GM18519 (cell line): ENCODE results near the gene EIF4E1B.

Source experiments
- ATAC-seq: cut with Tn5 transposase; IDR thresholded peaks from one replicate; pipeline ENCODE4 v1.9.1; 2021; ENCODE audit warnings: mild to moderate bottlenecking, moderate library complexity; ENCODE audit not compliant: unreplicated experiment, low FRiP score

The EIF4E1B gene

DNA sequence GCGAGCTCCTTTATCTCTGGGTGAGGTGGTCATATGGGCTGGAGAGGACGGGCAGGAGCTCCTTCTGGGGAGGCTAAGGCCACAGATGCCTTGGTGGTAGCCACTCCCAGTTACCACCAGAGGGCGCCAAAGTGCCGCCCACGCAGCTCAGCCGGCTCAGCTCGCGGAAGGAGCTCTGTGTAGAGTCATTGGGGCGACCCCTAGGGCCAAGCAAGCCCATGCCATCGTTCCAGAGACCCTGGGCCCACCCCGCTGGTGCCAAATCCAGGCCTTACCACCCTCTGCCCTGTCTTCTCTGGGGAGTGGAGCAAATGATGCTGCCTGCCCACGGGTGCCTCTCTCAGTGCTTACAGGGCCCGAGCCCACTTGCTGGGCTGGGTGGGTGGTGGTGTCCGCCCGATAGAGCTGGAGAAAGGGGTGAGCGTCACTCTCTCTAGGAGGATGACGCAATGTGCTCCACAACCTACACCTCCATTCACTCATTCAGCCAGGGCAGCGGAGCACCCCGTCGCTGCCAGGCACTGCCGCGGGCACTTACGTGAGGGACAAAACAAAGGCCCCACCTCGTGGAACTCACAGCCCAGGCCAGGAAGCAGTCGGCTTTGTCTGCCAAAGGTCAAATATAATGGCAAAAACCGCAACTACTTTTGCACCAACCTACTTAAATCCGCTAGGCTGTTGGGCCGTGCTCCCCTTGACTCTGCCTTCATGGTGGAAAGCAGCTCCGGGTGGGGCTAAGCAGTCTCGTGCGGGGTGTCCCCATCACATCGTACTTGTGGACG, 30.6 kb downstream of the EIF4E1B start:
- ATAC-seq: peak; percentile 48

GRCh38 chr5:176661676-176662075, 31.2 kb downstream of the EIF4E1B start:
- ATAC-seq: no peak

- no peak for ATAC-seq
Measured at GRCh38 chr5:176662371-176663333, 32.2 kb downstream of the EIF4E1B start.

- no peak for ATAC-seq
Measured at GRCh38 chr5:176663566-176663965, 33.1 kb downstream of the EIF4E1B start.

GRCh38 chr5:176664479-176664878, 34.0 kb downstream of the EIF4E1B start:
- ATAC-seq: no peak

- no peak for ATAC-seq
Measured at GRCh38 chr5:176664886-176665285, 34.4 kb downstream of the EIF4E1B start.

GRCh38 chr5:176665517-176665916, 35.0 kb downstream of the EIF4E1B start:
- no peak for ATAC-seq

GRCh38 chr5:176667637-176668036, 37.2 kb downstream of the EIF4E1B start:
- no peak for ATAC-seq

- ATAC-seq: no peak
Measured at GRCh38 chr5:176670449-176670848, 40.0 kb downstream of the EIF4E1B start.

DNA sequence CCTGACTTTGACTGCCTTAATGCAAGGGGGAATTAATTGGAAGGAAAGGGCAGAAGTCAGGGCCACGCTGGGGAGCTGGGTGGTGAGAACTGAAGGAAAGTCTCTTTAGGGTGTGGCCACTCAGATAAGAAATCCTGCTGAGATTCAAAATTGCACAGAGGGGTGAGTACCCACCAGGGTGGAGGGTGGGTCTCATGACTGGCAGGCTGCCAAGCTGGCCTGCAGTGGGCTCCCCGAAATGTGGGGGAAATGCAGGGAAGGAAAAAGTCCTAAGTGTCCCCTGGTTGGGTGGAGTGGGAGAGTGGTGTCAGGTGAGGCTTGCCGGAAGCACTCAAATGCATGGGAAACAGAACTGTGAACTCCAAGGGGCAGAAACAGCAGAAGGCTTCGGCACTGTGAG, 40.9 kb downstream of the EIF4E1B start:
- no peak for ATAC-seq

DNA sequence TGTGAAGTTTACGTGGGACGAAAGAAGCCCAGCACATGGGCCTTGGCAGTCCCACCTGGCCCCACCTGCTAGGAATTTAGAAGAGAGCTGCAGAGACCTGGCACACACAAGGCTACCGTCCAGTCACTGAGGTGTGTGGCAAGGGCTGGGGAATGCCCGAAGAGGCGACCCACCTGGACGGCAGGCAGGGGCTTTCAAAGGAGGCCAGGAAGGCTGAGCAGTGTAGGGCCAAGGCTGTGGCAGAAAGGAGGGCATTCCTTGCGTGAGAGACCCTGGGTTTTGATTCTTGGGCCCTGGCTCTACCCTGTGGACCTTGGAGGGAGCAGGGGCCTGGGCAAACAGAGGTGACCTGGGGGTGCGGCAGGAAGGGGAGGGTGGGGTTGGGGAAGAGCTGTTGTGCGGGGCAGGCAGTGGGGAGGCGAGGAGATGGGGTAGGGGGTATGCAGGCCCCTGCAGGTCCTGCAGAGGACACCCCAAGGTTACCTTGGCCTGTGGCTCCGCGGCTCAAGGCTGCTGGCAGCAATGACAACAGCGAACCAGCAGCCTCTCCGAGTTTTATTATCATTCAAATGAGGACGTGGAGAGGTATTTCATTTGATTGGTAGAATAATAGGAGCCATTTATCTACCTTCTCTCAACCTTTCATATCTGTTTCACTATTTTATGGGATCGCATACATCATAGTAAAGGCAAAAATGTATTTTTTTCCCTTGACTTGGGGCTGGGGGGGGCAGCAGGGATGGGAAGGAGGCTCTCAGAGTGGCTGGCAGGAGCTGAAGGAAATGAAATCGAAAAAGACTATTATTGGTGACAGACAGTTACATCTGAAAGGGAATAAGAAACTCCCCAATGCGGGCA, 41.6 kb downstream of the EIF4E1B start:
- ATAC-seq: no peak

DNA sequence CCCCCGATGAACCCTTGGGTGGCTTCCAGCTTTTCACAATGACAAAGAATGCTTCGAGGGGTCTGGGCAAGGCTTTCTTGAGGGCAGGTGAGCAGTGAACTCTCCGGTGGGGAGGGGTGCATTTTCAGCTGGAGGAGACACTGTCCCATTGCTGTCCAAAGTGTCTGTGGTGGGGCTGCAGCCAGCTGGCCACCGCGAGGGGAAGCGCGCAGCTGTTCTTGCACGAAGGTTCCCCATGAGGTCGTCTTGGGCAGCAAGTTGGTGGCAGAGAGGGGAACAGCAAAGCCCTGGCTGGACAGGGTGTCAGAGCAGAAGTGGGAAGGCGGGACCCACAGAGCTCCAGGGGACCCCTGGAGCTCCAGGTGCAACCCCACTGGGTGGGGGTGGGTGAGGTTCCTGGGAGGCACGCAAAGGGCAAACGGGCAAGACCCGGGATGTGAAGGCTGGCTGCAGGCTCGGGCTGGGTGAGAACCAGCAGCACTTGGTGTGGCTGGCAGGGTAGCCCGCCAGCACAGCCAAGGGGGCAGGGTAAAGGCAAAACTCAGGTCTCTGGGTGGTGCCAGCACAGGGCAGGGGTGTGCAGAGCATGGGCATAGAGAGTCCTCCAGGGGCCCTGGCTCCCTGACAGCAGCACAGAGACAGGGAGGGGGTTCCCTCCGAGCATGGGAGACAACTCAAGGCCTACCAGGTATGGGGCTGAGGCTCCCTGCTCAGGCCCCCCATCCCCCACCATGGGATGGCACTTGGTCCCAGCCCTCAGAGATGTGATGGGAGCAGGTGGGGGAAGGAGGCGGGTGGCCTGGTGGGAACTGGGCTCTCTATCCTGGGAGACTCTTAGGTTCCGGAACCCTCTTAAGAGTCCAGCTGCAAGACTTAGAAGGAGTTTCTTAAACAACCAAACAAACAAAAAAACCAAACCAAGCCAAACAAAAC, 43.4 kb downstream of the EIF4E1B start:
- no peak for ATAC-seq

- ATAC-seq: no peak
Measured at GRCh38 chr5:176674799-176675198, 44.3 kb downstream of the EIF4E1B start.

GRCh38 chr5:176675676-176676360, 45.3 kb downstream of the EIF4E1B start:
- ATAC-seq: no peak

GRCh38 chr5:176676361-176676824, 45.9 kb downstream of the EIF4E1B start:
- ATAC-seq: no peak

GRCh38 chr5:176677209-176677939, 46.9 kb downstream of the EIF4E1B start:
- ATAC-seq: no peak

DNA sequence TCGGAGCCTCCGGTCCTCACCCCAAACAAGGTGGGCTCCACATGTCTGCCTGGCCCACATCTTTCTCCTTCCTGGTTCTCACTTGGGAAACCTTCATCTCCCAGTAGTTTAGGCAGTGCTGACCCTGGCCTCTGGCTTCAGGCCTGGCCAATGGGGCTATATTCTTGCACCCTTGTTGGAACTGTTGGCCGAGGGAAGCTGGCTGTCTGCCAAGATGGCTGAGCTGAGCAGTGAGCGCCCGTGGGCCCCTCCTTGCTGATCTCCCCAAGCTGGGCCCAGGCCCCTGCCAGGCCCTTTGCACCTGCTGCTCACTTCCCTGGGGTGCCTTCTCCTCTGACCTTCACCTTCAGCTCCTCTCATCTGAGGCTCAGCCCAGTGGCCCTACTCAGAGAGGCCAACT, 48.1 kb downstream of the EIF4E1B start:
- no peak for ATAC-seq
